ENCODE measurements around the gene RHBDF1. TPM values are rescaled to one million over a fixed set of nuclear protein-coding genes. Genes with fewer than 3 reads are reported as not detected.

RHBDF1 gene
- total and polyA plus RNA-seq, 4 donors: 1.8 to 6.2 (median 3.5) TPM

- TF ChIP-seq ZBTB33 (IDR thresholded peaks at IDR 0.05): no peak
- TF ChIP-seq SP1 (IDR thresholded peaks at IDR 0.05): no peak
- TF ChIP-seq EGR1 (IDR thresholded peaks at IDR 0.05; ENCODE audit: low read depth in 2 of 2): no peak
- TF ChIP-seq HNF4G (IDR thresholded peaks at IDR 0.05): no peak
These were observed 16.2 kb upstream of the RHBDF1 start (continued) for GRCh38 chr16:88613-89012.

- H3K27me3 ChIP-seq (ENCODE audit: control insufficient read depth in 4 of 4, insufficient read depth in 4 of 4, low read length in 3 of 4): no peaks in the 10 kb centered on the region
- H3K9ac ChIP-seq (ENCODE audit: low read depth in 1 of 2, low read length in 2 of 2): no peak overlapping the region
- no peak overlapping the region for H3K4me3 ChIP-seq (ENCODE audit: low read depth in 1 of 3, low read length in 3 of 3)
- no peaks in the 10 kb centered on the region for H3K9me3 ChIP-seq (ENCODE audit: control insufficient read depth in 4 of 4, low read length in 3 of 4)
- H3K36me3 ChIP-seq (ENCODE audit: control insufficient read depth in 4 of 4, insufficient read depth in 3 of 4, low read depth in 1 of 4, low read length in 3 of 4): peaks cover 0 to 42% (median 12%) of the 10 kb centered on the region in 4 donors
- H3K4me1 ChIP-seq (ENCODE audit: control insufficient read depth in 4 of 4, insufficient read depth in 4 of 4, low read length in 3 of 4): peaks cover 0 to 17% (median 4%) of the 10 kb centered on the region in 4 donors
- TF ChIP-seq CTCF (IDR thresholded peaks at IDR 0.05; ENCODE audit: low read depth, low read length, missing input control) (no peak), RXRA (IDR thresholded peaks at IDR 0.05) (no peak)
- 95% methylated on average over 23 of the region's 23 CpGs for WGBS
- DNase-seq (ENCODE audit: low spot score): no peak
- no peak overlapping the region for H3K27ac ChIP-seq (ENCODE audit: low read depth in 1 of 2, low read length in 2 of 2)
These were observed 14.1 kb upstream of the RHBDF1 start for GRCh38 chr16:86483-86952.

GRCh38 chr16:85865-86264 lies 13.4 kb upstream of the RHBDF1 start:
- Histone ChIP-seq H3K27ac (ENCODE audit: low read depth in 1 of 2, low read length in 2 of 2) (no peak overlapping the region), H3K36me3 (ENCODE audit: control insufficient read depth in 4 of 4, insufficient read depth in 3 of 4, low read depth in 1 of 4, low read length in 3 of 4) (peaks cover 0 to 42% (median 12%) of the 10 kb centered on the region in 4 donors), H3K27me3 (ENCODE audit: control insufficient read depth in 4 of 4, insufficient read depth in 4 of 4, low read length in 3 of 4) (no peaks in the 10 kb centered on the region), H3K9me3 (ENCODE audit: control insufficient read depth in 4 of 4, low read length in 3 of 4) (no peaks in the 10 kb centered on the region), H3K9ac (ENCODE audit: low read depth in 1 of 2, low read length in 2 of 2) (no peak overlapping the region), H3K4me1 (ENCODE audit: control insufficient read depth in 4 of 4, insufficient read depth in 4 of 4, low read length in 3 of 4) (peaks cover 0 to 17% (median 4%) of the 10 kb centered on the region in 4 donors), H3K4me3 (ENCODE audit: low read depth in 1 of 3, low read length in 3 of 3) (no peak overlapping the region)
- TF ChIP-seq JUND (IDR thresholded peaks at IDR 0.05): no peak
- no peak for TF ChIP-seq FOXA1 (IDR thresholded peaks at IDR 0.05)
- TF ChIP-seq RXRA (IDR thresholded peaks at IDR 0.05): no peak
- TF ChIP-seq MAX (IDR thresholded peaks at IDR 0.05): no peak
- no peak for TF ChIP-seq CTCF (IDR thresholded peaks at IDR 0.05; ENCODE audit: low read depth, low read length, missing input control)
- no peak for TF ChIP-seq HNF4A (conservative IDR thresholded peaks at IDR 0.05)
- no peak for TF ChIP-seq TAF1 (conservative IDR thresholded peaks at IDR 0.05)
- no peak for TF ChIP-seq RAD21 (IDR thresholded peaks at IDR 0.05)
- no peak for TF ChIP-seq YY1 (IDR thresholded peaks at IDR 0.05)
- no peak for TF ChIP-seq NR2F2 (IDR thresholded peaks at IDR 0.05)
- TF ChIP-seq FOXA2 (IDR thresholded peaks at IDR 0.05): no peak
- no peak for TF ChIP-seq ATF3 (IDR thresholded peaks at IDR 0.05)
- TF ChIP-seq SP1 (IDR thresholded peaks at IDR 0.05): no peak
- no peak for TF ChIP-seq EGR1 (IDR thresholded peaks at IDR 0.05; ENCODE audit: low read depth in 2 of 2)
- no peak for TF ChIP-seq HNF4G (IDR thresholded peaks at IDR 0.05)
- no peak for TF ChIP-seq ZBTB33 (IDR thresholded peaks at IDR 0.05)
- TF ChIP-seq GABPA (IDR thresholded peaks at IDR 0.05 in 1 of 2, conservative IDR thresholded peaks at IDR 0.05 in 1 of 2): no peak
- no peak for TF ChIP-seq REST (IDR thresholded peaks at IDR 0.05)
- DNase-seq (ENCODE audit: low spot score): no peak
- WGBS: 77% methylated on average over 9 of the region's 9 CpGs
